GM12891 (cell line): Measurements from ENCODE around the gene PSMD5.

Source experiments
- POLR2A ChIP-seq: IDR thresholded peaks from 2 replicates; pipeline ENCODE4 v1.6.1; 2011; ENCODE audit warnings: low read depth, low read length, control low read depth
- SPI1 ChIP-seq: IDR thresholded peaks from 2 replicates; pipeline ENCODE4 v1.6.1; 2011; ENCODE audit warnings: low read depth, low read length, control low read depth

GRCh38 chr9:120853198-120853597, 10.5 kb upstream of the PSMD5 start:
- no peak for TF ChIP-seq POLR2A
- TF ChIP-seq SPI1 = no peak
